Smooth muscle cell (in vitro differentiated cells): ENCODE results near the gene CAMTA1. TPM values are rescaled to one million over a fixed set of nuclear protein-coding genes. Genes with fewer than 3 reads are reported as not detected.

ENCODE experiments used
- DNase-seq: peaks from one replicate; lab custom pipeline; 2025; ENCODE audit not compliant: unreplicated experiment; lab: John Stamatoyannopoulos, UW
- H2AFZ ChIP-seq: fragments of 200-600 bp; sonication (generic); 2 replicates; pipeline ENCODE4 v1.6.0; 2016; ENCODE audit warnings: antibody characterized with exemption, low read depth, mild to moderate bottlenecking
- H3F3A ChIP-seq: fragments of 200-600 bp; sonication (generic); 2 replicates; pipeline ENCODE4 v1.6.0; 2017; ENCODE audit warnings: antibody characterized with exemption, low read depth
- H3K27ac ChIP-seq: fragments of 200-600 bp; sonication (generic); 2 replicates; pipeline ENCODE4 v1.5.1; 2016; ENCODE audit warnings: low read depth, mild to moderate bottlenecking
- H3K27me3 ChIP-seq: fragments of 200-600 bp; sonication (generic); 2 replicates; pipeline ENCODE4 v1.6.1; 2016; ENCODE audit warnings: low read depth, mild to moderate bottlenecking
- H3K36me3 ChIP-seq: fragments of 200-600 bp; sonication (generic); 2 replicates; pipeline ENCODE4 v1.5.1; 2016; ENCODE audit warnings: low read depth
- H3K4me1 ChIP-seq: fragments of 200-600 bp; sonication (generic); 2 replicates; pipeline ENCODE4 v1.5.1; 2016; ENCODE audit warnings: low read depth
- H3K4me2 ChIP-seq: fragments of 200-600 bp; sonication (generic); 2 replicates; pipeline ENCODE4 v1.6.0; 2016; ENCODE audit warnings: mild to moderate bottlenecking
- H3K4me3 ChIP-seq: fragments of 200-600 bp; sonication (generic); 2 replicates; pipeline ENCODE4 v1.5.1; 2016; ENCODE audit warnings: mild to moderate bottlenecking
- H3K79me2 ChIP-seq: fragments of 200-600 bp; sonication (generic); 2 replicates; pipeline ENCODE4 v1.6.0; 2016; ENCODE audit warnings: low read depth, mild to moderate bottlenecking
- H3K9ac ChIP-seq: fragments of 200-600 bp; sonication (generic); 2 replicates; pipeline ENCODE4 v1.6.0; 2016; ENCODE audit warnings: low read depth
- H3K9me3 ChIP-seq: fragments of 200-600 bp; sonication (generic); replicated peaks from 2 replicates; pipeline ENCODE4 v1.5.1; 2016; ENCODE audit warnings: low read depth
- H4K20me1 ChIP-seq: fragments of 200-600 bp; sonication (generic); 2 replicates; pipeline ENCODE4 v1.6.0; 2016; ENCODE audit warnings: low read depth
- WGBS: methylation state at CpG from one replicate; pipeline ENCODE4 v1.1.7; 2016; ENCODE audit warnings: low lambda C conversion rate; 5-methylcytosine and 5-hydroxymethylcytosine counted together
- polyA plus RNA-seq: library from polyadenylated mRNA; unstranded; fragments of >200 nt; fragmentation: Nextera tagmentation; extraction: Ambion mirVana; gene quantifications from 2 replicates; pipeline ENCODE4 v1.2.1, GENCODE V29; 2016
- total RNA-seq: library from RNA; depleted of rRNA; stranded (reverse); fragments of >200 nt; gene quantifications from 2 replicates; pipeline ENCODE4 v1.2.3, GENCODE V29; 2014
- TF ChIP-seq, protein P1 (sequence below): fragments of 200-600 bp; sonication (generic); IDR thresholded peaks from 2 replicates; pipeline ENCODE4 v1.5.1; 2017; ENCODE audit warnings: borderline replicate concordance, mild to moderate bottlenecking, antibody characterized with exemption; ENCODE audit not compliant: insufficient read depth, poor library complexity, severe bottlenecking

Gene CAMTA1
- total and polyA plus RNA-seq, 2 experiments from 2014 or later = 139 to 145 TPM

DNA sequence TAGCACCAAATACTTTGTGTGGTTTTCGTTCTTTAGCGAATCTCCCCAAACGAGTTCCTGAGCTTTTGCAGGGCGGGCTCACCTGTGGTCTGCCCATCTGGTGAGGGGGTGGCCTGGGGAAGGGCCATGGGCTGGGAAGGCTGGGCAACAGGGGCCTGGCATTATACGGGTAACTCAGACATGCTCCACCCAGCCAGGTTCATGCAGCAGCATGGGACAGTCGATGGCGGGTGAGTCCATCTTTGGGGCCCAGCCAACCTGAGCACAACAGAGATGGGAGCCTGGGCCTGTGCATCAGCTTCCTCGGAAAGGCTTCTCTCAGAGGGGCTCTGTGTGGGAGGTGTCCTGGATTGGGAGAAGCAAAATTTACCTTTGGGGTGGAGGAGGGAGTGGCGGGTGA, 302.6 kb downstream of the CAMTA1 start:
- Histone ChIP-seq H3K36me3 (no peaks in the 10 kb centered on the region), H3K4me3 (no peak overlapping the region), H3K4me2 (no peak overlapping the region), H3F3A (no peaks in the 10 kb centered on the region), H3K9me3 (no peaks in the 10 kb centered on the region), H2AFZ (no peak overlapping the region), H4K20me1 (no peaks in the 10 kb centered on the region), H3K27me3 (peaks cover 8% of the 10 kb centered on the region), H3K4me1 (no peaks in the 10 kb centered on the region), H3K27ac (no peak overlapping the region), H3K9ac (no peak overlapping the region), H3K79me2 (no peaks in the 10 kb centered on the region)
- DNase-seq = no peak
- TF ChIP-seq, protein P1, sequence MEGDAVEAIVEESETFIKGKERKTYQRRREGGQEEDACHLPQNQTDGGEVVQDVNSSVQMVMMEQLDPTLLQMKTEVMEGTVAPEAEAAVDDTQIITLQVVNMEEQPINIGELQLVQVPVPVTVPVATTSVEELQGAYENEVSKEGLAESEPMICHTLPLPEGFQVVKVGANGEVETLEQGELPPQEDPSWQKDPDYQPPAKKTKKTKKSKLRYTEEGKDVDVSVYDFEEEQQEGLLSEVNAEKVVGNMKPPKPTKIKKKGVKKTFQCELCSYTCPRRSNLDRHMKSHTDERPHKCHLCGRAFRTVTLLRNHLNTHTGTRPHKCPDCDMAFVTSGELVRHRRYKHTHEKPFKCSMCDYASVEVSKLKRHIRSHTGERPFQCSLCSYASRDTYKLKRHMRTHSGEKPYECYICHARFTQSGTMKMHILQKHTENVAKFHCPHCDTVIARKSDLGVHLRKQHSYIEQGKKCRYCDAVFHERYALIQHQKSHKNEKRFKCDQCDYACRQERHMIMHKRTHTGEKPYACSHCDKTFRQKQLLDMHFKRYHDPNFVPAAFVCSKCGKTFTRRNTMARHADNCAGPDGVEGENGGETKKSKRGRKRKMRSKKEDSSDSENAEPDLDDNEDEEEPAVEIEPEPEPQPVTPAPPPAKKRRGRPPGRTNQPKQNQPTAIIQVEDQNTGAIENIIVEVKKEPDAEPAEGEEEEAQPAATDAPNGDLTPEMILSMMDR = no peak
- WGBS = 90% methylated on average over 9 of the region's 9 CpGs

DNA sequence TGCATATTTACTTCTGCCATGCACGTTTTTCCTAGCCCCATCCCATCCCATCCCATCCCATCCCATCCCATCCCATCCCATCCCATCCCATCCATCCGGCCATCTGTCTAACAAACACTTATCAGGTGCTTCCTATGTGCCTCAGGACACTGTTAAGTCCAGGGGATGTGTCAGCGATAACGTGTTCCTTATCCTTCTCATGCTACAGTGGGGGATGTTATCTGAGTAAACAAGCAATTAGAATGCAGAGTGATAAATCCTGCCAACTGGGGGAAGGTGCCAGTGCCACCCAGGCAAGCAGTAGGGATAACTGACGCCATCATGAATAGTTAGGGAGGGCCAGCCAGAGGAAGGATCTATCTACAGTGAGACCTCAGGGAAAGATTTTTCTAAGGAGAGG, 304.2 kb downstream of the CAMTA1 start:
- Histone ChIP-seq H2AFZ (no peak overlapping the region), H3K27ac (no peak overlapping the region), H3K4me3 (no peak overlapping the region), H3K27me3 (peaks cover 1% of the 10 kb centered on the region), H3K9me3 (no peaks in the 10 kb centered on the region), H3K4me2 (no peak overlapping the region), H3K4me1 (no peaks in the 10 kb centered on the region), H3F3A (no peaks in the 10 kb centered on the region), H3K36me3 (no peaks in the 10 kb centered on the region), H4K20me1 (no peaks in the 10 kb centered on the region), H3K9ac (no peak overlapping the region), H3K79me2 (no peaks in the 10 kb centered on the region)
- TF ChIP-seq, protein P1 = no peak
- 77% methylated on average over 5 of the region's 5 CpGs for WGBS
- DNase-seq = no peak

DNA sequence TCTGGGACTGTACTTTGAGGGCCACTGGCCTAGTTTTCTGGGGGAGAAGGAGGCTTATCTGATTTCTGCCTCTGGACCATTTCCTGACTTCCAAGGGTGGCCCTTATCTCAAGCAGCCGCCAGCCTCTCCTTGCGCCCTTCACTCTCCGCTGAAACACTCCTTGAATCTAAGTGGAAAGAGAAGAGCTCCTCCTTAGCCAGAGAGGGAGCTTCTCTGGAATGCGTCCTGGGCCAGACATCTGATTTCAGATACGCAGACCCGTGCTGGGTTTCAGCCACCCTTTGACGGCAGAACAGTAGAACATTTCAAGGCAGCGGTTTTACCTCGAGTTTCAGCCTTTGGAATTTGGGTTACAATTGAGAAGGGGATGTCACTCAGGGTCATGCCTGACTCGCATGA, 308.0 kb downstream of the CAMTA1 start:
- Histone ChIP-seq H3K36me3 (no peaks in the 10 kb centered on the region), H3K4me2 (no peak overlapping the region), H3K9ac (no peak overlapping the region), H3K79me2 (no peaks in the 10 kb centered on the region), H4K20me1 (no peaks in the 10 kb centered on the region), H3K4me3 (no peak overlapping the region), H3K27me3 (peaks cover 19% of the 10 kb centered on the region), H2AFZ (no peak overlapping the region), H3K27ac (no peak overlapping the region), H3F3A (no peaks in the 10 kb centered on the region), H3K9me3 (no peaks in the 10 kb centered on the region), H3K4me1 (no peaks in the 10 kb centered on the region)
- TF ChIP-seq, protein P1 = no peak
- no peak for DNase-seq
- WGBS = 43% methylated on average over 10 of the region's 10 CpGs

DNA sequence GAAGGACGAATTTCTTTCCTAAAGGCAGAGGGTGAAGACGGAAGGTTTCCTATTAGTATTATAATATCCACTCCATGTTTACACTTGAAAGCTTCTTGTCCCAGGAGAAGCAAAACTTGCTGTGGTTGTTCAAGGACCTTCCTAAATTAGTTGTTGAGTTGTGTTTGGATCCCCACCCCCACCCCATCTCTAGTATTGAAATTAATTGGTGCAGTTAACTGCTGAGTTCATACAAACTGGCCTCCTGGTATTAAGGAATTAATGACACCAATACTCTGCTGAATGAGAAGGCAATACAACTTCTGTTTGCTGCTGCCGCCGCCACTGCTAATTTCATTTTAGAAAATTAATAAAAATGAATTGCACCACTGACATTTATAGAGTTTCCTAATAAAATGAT, 308.8 kb downstream of the CAMTA1 start:
- Histone ChIP-seq H3F3A (no peaks in the 10 kb centered on the region), H3K27ac (no peak overlapping the region), H3K4me3 (no peak overlapping the region), H3K79me2 (no peaks in the 10 kb centered on the region), H3K27me3 (peaks cover 19% of the 10 kb centered on the region), H3K4me2 (no peak overlapping the region), H3K9me3 (no peaks in the 10 kb centered on the region), H3K9ac (no peak overlapping the region), H4K20me1 (no peaks in the 10 kb centered on the region), H3K36me3 (no peaks in the 10 kb centered on the region), H2AFZ (no peak overlapping the region), H3K4me1 (no peaks in the 10 kb centered on the region)
- 92% methylated on average over 4 of the region's 4 CpGs for WGBS
- TF ChIP-seq, protein P1 = no peak
- no peak for DNase-seq
